SK-N-SH treated with all-trans-retinoic acid at 6 μM for 48 hours (cell line): Measurements from ENCODE around the gene ACAP2.

Experiments used
- ATAC-seq: fragments of 200-7000 bp; cut with Tn5 transposase; 3 replicates; pipeline ENCODE4 v1.9.1; 2020; ENCODE audit warnings: mild to moderate bottlenecking, moderate library complexity
- BACH2 ChIP-seq: fragments of 250-450 bp; sonication (Bioruptor Pico); IDR thresholded peaks from 2 replicates; pipeline ENCODE4 v1.9.0; 2021; ENCODE audit warnings: mild to moderate bottlenecking, borderline replicate concordance
- CREB5 ChIP-seq: fragments of 250-450 bp; sonication (Bioruptor Pico); IDR thresholded peaks from 2 replicates; pipeline ENCODE4 v1.5.1; 2020; ENCODE audit warnings: low read depth, mild to moderate bottlenecking, moderate library complexity
- CSDC2 ChIP-seq: fragments of 250-450 bp; sonication (Bioruptor Pico); IDR thresholded peaks from 2 replicates; pipeline ENCODE4 v1.5.0; 2020; ENCODE audit warnings: mild to moderate bottlenecking, moderate library complexity
- CSRNP3 ChIP-seq: fragments of 250-450 bp; sonication (Bioruptor Pico); IDR thresholded peaks from 2 replicates; pipeline ENCODE4 v1.5.1; 2021; ENCODE audit warnings: mild to moderate bottlenecking, moderate library complexity
- GLIS3 ChIP-seq: fragments of 250-450 bp; sonication (Bioruptor Pico); IDR thresholded peaks from 2 replicates; pipeline ENCODE4 v1.5.0; 2020; ENCODE audit warnings: mild to moderate bottlenecking, moderate library complexity
- ISL1 ChIP-seq: fragments of 250-450 bp; sonication (Bioruptor Pico); IDR thresholded peaks from 2 replicates; pipeline ENCODE4 v2.1.2; 2022; ENCODE audit warnings: mild to moderate bottlenecking, moderate library complexity
- OSR1 ChIP-seq: fragments of 250-450 bp; sonication (Bioruptor Pico); IDR thresholded peaks from 2 replicates; pipeline ENCODE4 v1.8.0; 2022; ENCODE audit warnings: moderate library complexity, mild to moderate bottlenecking, inconsistent platforms
- RARB ChIP-seq: fragments of 250-450 bp; sonication (Bioruptor Pico); IDR thresholded peaks from 2 replicates; pipeline ENCODE4 v1.8.0; 2021; ENCODE audit warnings: mild to moderate bottlenecking, moderate library complexity
- SNAI2 ChIP-seq: fragments of 250-450 bp; sonication (Bioruptor Pico); IDR thresholded peaks from 2 replicates; pipeline ENCODE4 v1.5.0; 2020; ENCODE audit warnings: mild to moderate bottlenecking, moderate library complexity
- TCF4 ChIP-seq: fragments of 250-450 bp; sonication (Bioruptor Pico); IDR thresholded peaks from 2 replicates; pipeline ENCODE4 v1.8.0; 2021; ENCODE audit warnings: mild to moderate bottlenecking, moderate library complexity, borderline replicate concordance
- TOX ChIP-seq: fragments of 250-450 bp; sonication (Bioruptor Pico); IDR thresholded peaks from 2 replicates; pipeline ENCODE4 v1.8.0; 2021; ENCODE audit warnings: mild to moderate bottlenecking, moderate library complexity, borderline replicate concordance
- TSHZ2 ChIP-seq: fragments of 250-450 bp; sonication (Bioruptor Pico); IDR thresholded peaks from 2 replicates; pipeline ENCODE4 v1.5.0; 2020; ENCODE audit warnings: mild to moderate bottlenecking, moderate library complexity
- ZC3H10 ChIP-seq: fragments of 250-450 bp; sonication (Bioruptor Pico); IDR thresholded peaks from 2 replicates; pipeline ENCODE4 v1.5.1; 2021; ENCODE audit warnings: mild to moderate bottlenecking, moderate library complexity
- ZFP30 ChIP-seq: fragments of 450-650 bp; formaldehyde crosslinking; IDR thresholded peaks from 2 replicates; pipeline ENCODE4 v1.5.0; 2022; ENCODE audit warnings: mild to moderate bottlenecking, moderate library complexity
- ZNF565 ChIP-seq: fragments of 450-650 bp; formaldehyde crosslinking; conservative IDR thresholded peaks from 2 replicates; pipeline ENCODE4 v1.5.0; 2020; ENCODE audit warnings: low read depth, mild to moderate bottlenecking, moderate library complexity
- ZNF70 ChIP-seq: fragments of 450-650 bp; formaldehyde crosslinking; IDR thresholded peaks from 2 replicates; pipeline ENCODE4 v1.5.0; 2020; ENCODE audit warnings: mild to moderate bottlenecking, moderate library complexity
- ZNF8 ChIP-seq: fragments of 450-650 bp; formaldehyde crosslinking; IDR thresholded peaks from 2 replicates; pipeline ENCODE4 v1.5.0; 2020; ENCODE audit warnings: mild to moderate bottlenecking, moderate library complexity
- TF ChIP-seq, protein P1 (sequence below): fragments of 250-450 bp; sonication (Bioruptor Pico); IDR thresholded peaks from 2 replicates; pipeline ENCODE4 v1.8.0; 2020; ENCODE audit warnings: mild to moderate bottlenecking, moderate library complexity, borderline replicate concordance
- TF ChIP-seq, protein P2 (sequence below): fragments of 250-450 bp; sonication (Bioruptor Pico); IDR thresholded peaks from 2 replicates; pipeline ENCODE4 v1.8.0; 2021; ENCODE audit warnings: low read depth, mild to moderate bottlenecking, moderate library complexity, borderline replicate concordance

The ACAP2 gene

DNA sequence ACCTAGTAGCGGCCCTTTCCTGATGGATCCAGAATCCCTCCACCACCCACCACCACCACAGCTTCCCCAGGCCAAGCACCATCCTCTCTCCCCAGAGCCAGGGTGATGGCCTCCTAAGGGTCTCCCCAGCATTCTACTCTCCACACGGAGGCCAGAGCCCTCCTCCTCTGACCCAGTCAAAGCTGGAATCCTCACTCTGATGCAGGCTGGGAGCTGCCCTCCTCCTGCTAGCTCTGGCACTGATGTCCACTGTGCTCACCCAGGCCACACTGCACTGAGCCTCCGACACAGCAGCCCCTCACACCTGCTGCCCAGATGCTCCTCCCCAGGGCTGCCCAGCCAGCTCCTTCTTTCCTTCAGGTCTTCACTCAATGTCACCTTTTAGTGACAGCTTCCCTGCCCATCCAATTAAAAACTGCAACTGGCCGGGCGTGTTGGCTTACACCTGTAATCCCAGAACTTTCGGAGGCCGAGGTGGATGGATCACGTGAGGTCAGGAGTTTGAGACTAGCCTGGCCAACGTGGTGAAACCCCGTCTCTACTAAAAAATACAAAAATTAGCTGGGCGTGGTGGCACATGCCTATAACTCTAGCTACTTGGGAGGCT is 192.9 kb downstream of the ACAP2 start (continued):
- TF ChIP-seq CREB5 (CRISPR knock-in tag) (no peak), OSR1 (no peak), ZNF565 (CRISPR knock-in tag) (no peak), ISL1 (CRISPR knock-in tag) (no peak), ZNF8 (no peak), RARB (CRISPR knock-in tag) (no peak), ZFP30 (CRISPR knock-in tag) (no peak), ZNF70 (no peak)
- TF ChIP-seq, protein P1, sequence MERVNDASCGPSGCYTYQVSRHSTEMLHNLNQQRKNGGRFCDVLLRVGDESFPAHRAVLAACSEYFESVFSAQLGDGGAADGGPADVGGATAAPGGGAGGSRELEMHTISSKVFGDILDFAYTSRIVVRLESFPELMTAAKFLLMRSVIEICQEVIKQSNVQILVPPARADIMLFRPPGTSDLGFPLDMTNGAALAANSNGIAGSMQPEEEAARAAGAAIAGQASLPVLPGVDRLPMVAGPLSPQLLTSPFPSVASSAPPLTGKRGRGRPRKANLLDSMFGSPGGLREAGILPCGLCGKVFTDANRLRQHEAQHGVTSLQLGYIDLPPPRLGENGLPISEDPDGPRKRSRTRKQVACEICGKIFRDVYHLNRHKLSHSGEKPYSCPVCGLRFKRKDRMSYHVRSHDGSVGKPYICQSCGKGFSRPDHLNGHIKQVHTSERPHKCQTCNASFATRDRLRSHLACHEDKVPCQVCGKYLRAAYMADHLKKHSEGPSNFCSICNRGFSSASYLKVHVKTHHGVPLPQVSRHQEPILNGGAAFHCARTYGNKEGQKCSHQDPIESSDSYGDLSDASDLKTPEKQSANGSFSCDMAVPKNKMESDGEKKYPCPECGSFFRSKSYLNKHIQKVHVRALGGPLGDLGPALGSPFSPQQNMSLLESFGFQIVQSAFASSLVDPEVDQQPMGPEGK (CRISPR knock-in tag), result no peak
- TF ChIP-seq, protein P2, sequence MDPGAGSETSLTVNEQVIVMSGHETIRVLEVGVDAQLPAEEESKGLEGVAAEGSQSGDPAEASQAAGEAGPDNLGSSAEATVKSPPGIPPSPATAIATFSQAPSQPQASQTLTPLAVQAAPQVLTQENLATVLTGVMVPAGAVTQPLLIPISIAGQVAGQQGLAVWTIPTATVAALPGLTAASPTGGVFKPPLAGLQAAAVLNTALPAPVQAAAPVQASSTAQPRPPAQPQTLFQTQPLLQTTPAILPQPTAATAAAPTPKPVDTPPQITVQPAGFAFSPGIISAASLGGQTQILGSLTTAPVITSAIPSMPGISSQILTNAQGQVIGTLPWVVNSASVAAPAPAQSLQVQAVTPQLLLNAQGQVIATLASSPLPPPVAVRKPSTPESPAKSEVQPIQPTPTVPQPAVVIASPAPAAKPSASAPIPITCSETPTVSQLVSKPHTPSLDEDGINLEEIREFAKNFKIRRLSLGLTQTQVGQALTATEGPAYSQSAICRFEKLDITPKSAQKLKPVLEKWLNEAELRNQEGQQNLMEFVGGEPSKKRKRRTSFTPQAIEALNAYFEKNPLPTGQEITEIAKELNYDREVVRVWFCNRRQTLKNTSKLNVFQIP (CRISPR knock-in tag), result no peak

GRCh38 chr3:195249057-195249770 is 193.6 kb downstream of the ACAP2 start:
- ATAC-seq, result no peak

More at GRCh38 chr3:195249057-195249770, 193.6 kb downstream of the ACAP2 start:
- no peak for TF ChIP-seq GLIS3
- no peak for TF ChIP-seq TSHZ2 (CRISPR knock-in tag)
- no peak for TF ChIP-seq OSR1
- no peak for TF ChIP-seq TOX (CRISPR knock-in tag)
- no peak for TF ChIP-seq ZNF8
- TF ChIP-seq CSRNP3 (CRISPR knock-in tag), result no peak
- no peak for TF ChIP-seq ZNF565 (CRISPR knock-in tag)
- no peak for TF ChIP-seq CSDC2 (CRISPR knock-in tag)
- TF ChIP-seq RARB (CRISPR knock-in tag), result no peak
- TF ChIP-seq ISL1 (CRISPR knock-in tag), result no peak
- TF ChIP-seq SNAI2 (CRISPR knock-in tag), result no peak
- no peak for TF ChIP-seq ZC3H10 (CRISPR knock-in tag)
- TF ChIP-seq TCF4 (CRISPR knock-in tag), result no peak
- TF ChIP-seq BACH2, result no peak
- TF ChIP-seq CREB5 (CRISPR knock-in tag), result no peak
- TF ChIP-seq, protein P2 (CRISPR knock-in tag), result no peak
